Tibial nerve (tissue), 4 donors: ENCODE results near the gene SSH2. TPM values are rescaled to one million over a fixed set of nuclear protein-coding genes. Genes with fewer than 3 reads are reported as not detected.

ENCODE experiments used
- DNase-seq, 2 donors: peaks; one replicate each; pipeline ENCODE4 v3.0.0-alpha.2; 2019; ENCODE audit warnings: low spot score in 2 of 2
- H3K27ac ChIP-seq, 4 donors: fragments of 200-600 bp; sonication (generic) in 3 of 4; one replicate each; pipeline ENCODE4 v1.5.1; 2017 to 2019; ENCODE audit warnings: mild to moderate bottlenecking in 1 of 4
- H3K27me3 ChIP-seq, 2 donors: fragments of 200-600 bp; sonication (generic) in 1 of 2; one replicate each; pipeline versions ENCODE4 v1.5.1 to v1.6.0; 2017 to 2019
- H3K36me3 ChIP-seq, 3 donors: fragments of 200-600 bp; sonication (generic); one replicate each; pipeline ENCODE4 v1.5.1; 2018 to 2019
- H3K4me1 ChIP-seq, 4 donors: fragments of 200-600 bp; sonication (generic) in 3 of 4; one replicate each; pipeline ENCODE4 v1.5.1; 2017 to 2019
- H3K4me3 ChIP-seq, 4 donors: fragments of 200-600 bp; sonication (generic) in 3 of 4; one replicate each; pipeline ENCODE4 v1.5.1; 2017 to 2019; ENCODE audit warnings: mild to moderate bottlenecking in 1 of 4, moderate library complexity in 1 of 4
- H3K9me3 ChIP-seq, 4 donors: fragments of 200-600 bp; sonication (generic) in 3 of 4; one replicate each; pipeline ENCODE4 v1.5.1; 2017 to 2019
- EP300 ChIP-seq, 2 donors: sonication (generic); formaldehyde crosslinking; IDR thresholded peaks; one replicate each; pipeline ENCODE4 v1.6.1; 2017; ENCODE audit warnings: antibody characterized with exemption in 2 of 2, mild to moderate bottlenecking in 1 of 2
- POLR2A ChIP-seq, 2 donors: fragments of 450-650 bp; IDR thresholded peaks; one replicate each; pipeline ENCODE4 v1.6.1; 2017; ENCODE audit warnings: antibody characterized with exemption in 2 of 2, mild to moderate bottlenecking in 2 of 2, moderate library complexity in 2 of 2
- WGBS, 2 donors: methylation state at CpG; one replicate each; pipeline ENCODE4 v1.1.5; 2018; 5-methylcytosine and 5-hydroxymethylcytosine counted together
- total RNA-seq, 4 donors: library from RNA; depleted of rRNA; stranded (reverse); fragments of >200 nt; gene quantifications; one replicate each; pipeline ENCODE4 v1.1.0, GENCODE V29; 2016
- TF ChIP-seq, protein P1 (sequence below), 5 experiments: fragments of 200-600 bp in 3 of 5; fragments of 450-650 bp in 2 of 5; sonication (generic) in 3 of 5; IDR thresholded peaks; one replicate each; pipeline ENCODE4 v1.5.1; 2016 to 2019; ENCODE audit warnings: antibody characterized with exemption in 5 of 5, mild to moderate bottlenecking in 3 of 5, moderate library complexity in 2 of 5

SSH2 gene
- total RNA-seq, 4 donors from 2014 or later = 51.3 to 67.1 (median 55.7) TPM

DNA sequence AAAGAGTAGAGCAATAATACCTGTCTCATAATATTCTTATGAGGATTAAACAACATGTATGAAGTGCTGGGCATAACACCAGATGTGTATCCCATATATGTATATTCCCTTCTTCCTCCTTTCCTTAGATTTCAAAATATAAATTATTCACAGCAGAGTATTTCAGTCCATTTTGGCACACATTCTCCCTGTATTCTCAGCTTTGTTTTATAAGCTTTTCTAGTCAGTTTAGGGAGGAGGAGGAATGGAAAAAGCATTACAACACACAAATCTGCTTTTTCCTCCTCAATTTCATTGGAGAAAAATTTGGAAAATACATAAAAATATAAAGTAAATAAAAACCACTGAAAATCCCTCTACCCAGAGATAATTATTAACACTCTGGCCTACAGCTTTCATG, 260.8 kb downstream of the SSH2 start:
- no peak for TF ChIP-seq EP300 (IDR thresholded peaks at IDR 0.05)
- TF ChIP-seq POLR2A (IDR thresholded peaks at IDR 0.05) = no peak
- TF ChIP-seq, protein P1, sequence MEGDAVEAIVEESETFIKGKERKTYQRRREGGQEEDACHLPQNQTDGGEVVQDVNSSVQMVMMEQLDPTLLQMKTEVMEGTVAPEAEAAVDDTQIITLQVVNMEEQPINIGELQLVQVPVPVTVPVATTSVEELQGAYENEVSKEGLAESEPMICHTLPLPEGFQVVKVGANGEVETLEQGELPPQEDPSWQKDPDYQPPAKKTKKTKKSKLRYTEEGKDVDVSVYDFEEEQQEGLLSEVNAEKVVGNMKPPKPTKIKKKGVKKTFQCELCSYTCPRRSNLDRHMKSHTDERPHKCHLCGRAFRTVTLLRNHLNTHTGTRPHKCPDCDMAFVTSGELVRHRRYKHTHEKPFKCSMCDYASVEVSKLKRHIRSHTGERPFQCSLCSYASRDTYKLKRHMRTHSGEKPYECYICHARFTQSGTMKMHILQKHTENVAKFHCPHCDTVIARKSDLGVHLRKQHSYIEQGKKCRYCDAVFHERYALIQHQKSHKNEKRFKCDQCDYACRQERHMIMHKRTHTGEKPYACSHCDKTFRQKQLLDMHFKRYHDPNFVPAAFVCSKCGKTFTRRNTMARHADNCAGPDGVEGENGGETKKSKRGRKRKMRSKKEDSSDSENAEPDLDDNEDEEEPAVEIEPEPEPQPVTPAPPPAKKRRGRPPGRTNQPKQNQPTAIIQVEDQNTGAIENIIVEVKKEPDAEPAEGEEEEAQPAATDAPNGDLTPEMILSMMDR (IDR thresholded peaks at IDR 0.05) = no peak
- no peaks in the 10 kb centered on the region for H3K9me3 ChIP-seq
- H3K27ac ChIP-seq = no peak overlapping the region
- no peaks in the 10 kb centered on the region for H3K27me3 ChIP-seq
- H3K36me3 ChIP-seq = peaks cover 0 to 81% (median 16%) of the 10 kb centered on the region in 3 donors
- peaks cover 0 to 7% (median 0%) of the 10 kb centered on the region in 4 donors for H3K4me1 ChIP-seq
- no peak overlapping the region for H3K4me3 ChIP-seq
- no peak for DNase-seq

DNA sequence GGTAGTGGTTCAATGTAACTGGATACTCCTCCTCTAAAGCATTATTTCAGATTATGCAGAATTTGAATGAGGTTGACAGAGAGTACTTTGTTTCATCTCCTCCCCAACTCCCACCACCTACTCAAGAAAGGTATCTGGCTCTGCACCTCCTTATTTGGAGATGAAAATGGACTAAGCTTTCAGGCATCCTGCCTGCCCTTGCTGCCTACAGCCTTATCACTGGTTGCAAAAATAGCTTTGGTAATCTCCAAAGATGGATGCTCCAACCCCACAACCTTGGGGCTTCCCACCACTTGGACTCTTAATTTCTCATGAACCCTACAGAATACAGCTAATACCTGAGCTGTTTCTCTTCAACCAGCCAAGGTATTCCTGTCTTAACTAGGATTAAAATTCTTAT, 262.1 kb downstream of the SSH2 start:
- Histone ChIP-seq H3K36me3 (peaks cover 0 to 91% (median 16%) of the 10 kb centered on the region in 3 donors), H3K27ac (no peak overlapping the region), H3K4me1 (peaks cover 0 to 3% (median 0%) of the 10 kb centered on the region in 4 donors), H3K4me3 (no peak overlapping the region), H3K27me3 (no peaks in the 10 kb centered on the region), H3K9me3 (no peaks in the 10 kb centered on the region)
- TF ChIP-seq POLR2A (IDR thresholded peaks at IDR 0.05) = no peak
- TF ChIP-seq, protein P1 (IDR thresholded peaks at IDR 0.05) = no peak
- TF ChIP-seq EP300 (IDR thresholded peaks at IDR 0.05) = no peak
- DNase-seq = no peak

DNA sequence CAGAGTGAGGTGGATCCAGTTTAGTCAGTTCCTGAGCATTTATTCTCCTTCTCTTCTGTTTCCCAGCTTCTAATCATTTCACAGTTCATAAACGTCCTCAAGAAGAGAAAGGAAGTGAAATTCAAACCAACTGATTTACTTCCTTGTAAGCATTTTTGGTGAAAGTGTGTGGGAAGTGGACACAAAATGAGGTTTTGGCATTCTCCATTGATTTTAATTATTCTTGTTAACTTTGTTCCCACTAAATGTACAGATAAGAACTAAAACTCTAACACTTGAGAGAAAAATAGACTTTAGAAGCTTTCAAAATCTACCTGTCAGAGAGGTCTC, 264.6 kb downstream of the SSH2 start:
- Histone ChIP-seq H3K27me3 (no peaks in the 10 kb centered on the region), H3K4me3 (no peak overlapping the region), H3K36me3 (peaks cover 0 to 75% (median 2%) of the 10 kb centered on the region in 3 donors), H3K9me3 (no peaks in the 10 kb centered on the region), H3K27ac (peak overlapping the region in 1 of 4 donors; percentile 49), H3K4me1 (peaks cover 0 to 6% (median 0%) of the 10 kb centered on the region in 4 donors)
- no peak for DNase-seq
- TF ChIP-seq POLR2A (IDR thresholded peaks at IDR 0.05) = no peak
- 14 to 17% methylated on average over 1 of the region's 1 CpG for WGBS, 2 donors

DNA sequence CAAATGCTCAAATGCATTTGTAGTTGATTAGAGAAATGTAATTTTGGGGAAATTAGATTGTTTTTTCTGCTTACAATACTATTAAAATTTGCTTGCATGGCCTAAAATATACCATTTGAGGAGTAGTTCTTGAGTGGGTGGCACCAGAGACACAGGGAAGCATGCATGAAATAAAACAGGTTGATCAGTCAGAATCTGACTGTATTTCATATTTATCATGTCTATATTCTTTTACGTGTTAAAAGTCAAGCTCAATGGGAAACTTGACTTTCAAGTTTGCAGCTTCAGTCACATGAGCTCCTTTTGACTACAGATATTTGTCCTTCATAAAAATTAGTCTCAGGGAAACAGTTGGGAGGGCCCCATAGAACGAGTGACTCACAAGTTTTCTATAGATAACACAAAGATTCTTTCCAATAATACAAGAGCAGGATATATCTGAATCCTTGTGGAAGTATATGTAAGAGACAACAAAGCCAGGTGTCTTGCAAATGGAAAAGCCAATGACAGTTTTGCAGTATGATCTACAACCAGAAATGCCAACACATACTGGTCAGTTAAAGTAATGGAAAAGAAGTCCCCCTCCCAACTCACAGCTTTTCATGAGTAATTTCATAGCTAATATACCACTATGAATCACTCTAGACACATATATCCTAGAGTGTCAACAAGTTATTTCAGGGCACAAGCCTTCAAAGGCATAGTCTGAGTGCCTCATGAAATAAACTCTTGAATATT, 265.1 kb downstream of the SSH2 start:
- Histone ChIP-seq H3K27ac (peak overlapping the region in 1 of 4 donors; percentile 49), H3K36me3 (peaks cover 0 to 75% (median 0%) of the 10 kb centered on the region in 3 donors), H3K27me3 (no peaks in the 10 kb centered on the region), H3K9me3 (no peaks in the 10 kb centered on the region), H3K4me3 (no peak overlapping the region), H3K4me1 (peaks cover 0 to 6% (median 0%) of the 10 kb centered on the region in 4 donors)
- no peak for DNase-seq
- 79 to 82% methylated on average over 2 of the region's 2 CpGs for WGBS, 2 donors
- no peak for TF ChIP-seq EP300 (IDR thresholded peaks at IDR 0.05)
- TF ChIP-seq, protein P1 (IDR thresholded peaks at IDR 0.05) = no peak
- no peak for TF ChIP-seq POLR2A (IDR thresholded peaks at IDR 0.05)

DNA sequence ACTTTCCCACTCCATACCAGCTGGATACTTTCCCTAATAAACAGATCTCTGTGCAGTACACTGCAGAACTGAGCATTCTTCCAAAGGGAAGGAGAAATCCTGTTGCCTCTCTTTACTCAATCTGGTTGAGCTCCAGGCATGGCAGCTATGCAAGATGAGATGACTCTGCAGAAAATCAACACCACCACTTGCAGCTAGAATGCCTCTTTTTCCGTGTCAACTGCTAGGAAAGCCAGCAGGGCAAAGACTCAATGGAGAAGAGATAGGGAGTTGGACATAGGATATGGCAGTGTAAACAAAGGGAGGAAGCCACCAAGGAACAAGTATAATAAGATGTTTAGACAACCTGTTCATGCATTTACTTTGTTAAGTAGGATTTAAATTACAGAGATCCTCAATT, 266.9 kb downstream of the SSH2 start:
- Histone ChIP-seq H3K4me1 (peaks cover 0 to 6% (median 0%) of the 10 kb centered on the region in 4 donors), H3K27me3 (no peaks in the 10 kb centered on the region), H3K4me3 (no peak overlapping the region), H3K36me3 (peaks cover 0 to 74% (median 0%) of the 10 kb centered on the region in 3 donors), H3K27ac (no peak overlapping the region), H3K9me3 (no peaks in the 10 kb centered on the region)
- DNase-seq = no peak
- TF ChIP-seq POLR2A (IDR thresholded peaks at IDR 0.05) (no peak), EP300 (IDR thresholded peaks at IDR 0.05) (peak in 1 of 2 donors; percentile 10)
- TF ChIP-seq, protein P1 (IDR thresholded peaks at IDR 0.05) = no peak
- 21 to 23% methylated on average over 1 of the region's 1 CpG for WGBS, 2 donors
